Osteoblast (primary cell): ENCODE data around the gene TIMM10B. TPM values are rescaled to one million over a fixed set of nuclear protein-coding genes. Genes with fewer than 3 reads are reported as not detected.

Source experiments
- DNase-seq: peaks from one replicate; pipeline ENCODE4 v3.0.0; 2011; ENCODE audit warnings: low spot score, mixed read lengths; ENCODE audit not compliant: insufficient read length; ENCODE audit errors: missing footprints
- H2AFZ ChIP-seq: 2 replicates; pipeline ENCODE4 v1.6.0; 2011; ENCODE audit warnings: mild to moderate bottlenecking, low read length
- H3K27ac ChIP-seq: 2 replicates; pipeline ENCODE4 v1.5.1; 2011; ENCODE audit warnings: mild to moderate bottlenecking, low read depth, low read length, moderate library complexity
- H3K27me3 ChIP-seq: 2 replicates; pipeline ENCODE4 v1.6.0; 2012; ENCODE audit warnings: mild to moderate bottlenecking, control low read depth, inconsistent platforms, low read length, moderate library complexity; ENCODE audit not compliant: insufficient read depth
- H3K36me3 ChIP-seq: 2 replicates; pipeline ENCODE4 v1.5.1; 2011; ENCODE audit warnings: mild to moderate bottlenecking, low read length, control low read depth, moderate library complexity; ENCODE audit not compliant: insufficient read depth
- H3K4me1 ChIP-seq: 2 replicates; pipeline ENCODE4 v1.5.1; 2011; ENCODE audit warnings: mild to moderate bottlenecking, low read length, control low read depth, moderate library complexity; ENCODE audit not compliant: insufficient read depth
- H3K4me2 ChIP-seq: 2 replicates; pipeline ENCODE4 v1.6.0; 2011; ENCODE audit warnings: mild to moderate bottlenecking, low read length; ENCODE audit not compliant: insufficient read depth
- H3K4me3 ChIP-seq: fragments of 200-600 bp; sonication (generic); 3 replicates; pipeline ENCODE4 v1.5.1; 2012; ENCODE audit warnings: mild to moderate bottlenecking, low read length, inconsistent platforms; ENCODE audit not compliant: insufficient read depth
- H3K79me2 ChIP-seq: 2 replicates; pipeline ENCODE4 v1.6.0; 2012; ENCODE audit warnings: mild to moderate bottlenecking, low read length, control low read depth, inconsistent platforms; ENCODE audit not compliant: insufficient read depth
- H3K9me3 ChIP-seq: 2 replicates; pipeline ENCODE4 v1.5.1; 2011; ENCODE audit warnings: low read depth, low read length, control low read depth
- H4K20me1 ChIP-seq: 2 replicates; pipeline ENCODE4 v1.6.0; 2012; ENCODE audit warnings: mild to moderate bottlenecking, low read length, control low read depth; ENCODE audit not compliant: insufficient read depth
- CTCF ChIP-seq: IDR thresholded peaks from 2 replicates; pipeline ENCODE4 v1.5.1; 2011; ENCODE audit warnings: mild to moderate bottlenecking, low read depth, low read length, moderate library complexity; ENCODE audit errors: extremely low read depth
- total RNA-seq: library from RNA; depleted of rRNA; stranded (reverse); fragments of >200 nt; gene quantifications from 2 replicates; pipeline ENCODE4 v1.2.3, GENCODE V29; 2012

TIMM10B gene
- total RNA-seq, 1 donor, result 55.4 TPM

GRCh38 chr11:6497069-6497839, 16.0 kb downstream of the TIMM10B start, which contains the start of gene DNHD1:
TSS of gene DNHD1 (plus strand) at chr11:6497280. CDS start at chr11:6498216, 936 bp downstream.
- Histone ChIP-seq H3K9me3 (no peaks in the 10 kb centered on the region), H3K79me2 (no peaks in the 10 kb centered on the region), H3K27me3 (no peaks in the 10 kb centered on the region), H3K4me2 (no peak within 1 kb of the TSS), H3K4me1 (peaks cover 29% of the 10 kb centered on the region), H4K20me1 (peaks cover 3% of the 10 kb centered on the region), H3K27ac (peak within 1 kb of the TSS; percentile 43), H3K36me3 (peaks cover 18% of the 10 kb centered on the region), H3K4me3 (no peak within 1 kb of the TSS), H2AFZ (no peak within 1 kb of the TSS)
- TF ChIP-seq CTCF, result no peak
- DNase-seq, result peak; percentile 17

DNA sequence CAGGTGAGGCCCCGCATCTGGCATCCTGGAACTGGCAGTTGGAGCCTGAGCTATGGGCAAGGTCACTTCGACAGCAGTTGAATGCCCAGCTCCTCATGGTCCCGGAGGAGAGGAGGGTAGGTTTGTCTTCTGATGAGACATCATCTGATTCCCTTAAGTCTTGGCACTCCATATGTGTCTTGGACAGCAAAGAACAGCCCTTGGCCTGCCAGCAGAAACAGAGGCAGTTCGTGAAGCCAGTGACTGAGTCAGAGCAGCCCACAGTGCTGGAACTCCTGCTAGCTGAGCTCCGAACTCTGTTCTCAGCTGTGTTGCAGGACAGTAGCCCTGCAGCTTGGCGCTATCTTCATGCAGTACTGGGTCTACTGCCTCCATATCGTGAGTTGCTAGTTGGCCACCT, 16.8 kb downstream of the TIMM10B start:
- Histone ChIP-seq H3K4me3 (no peak overlapping the region), H2AFZ (no peak overlapping the region), H3K4me1 (peaks cover 32% of the 10 kb centered on the region), H3K79me2 (no peaks in the 10 kb centered on the region), H3K27me3 (no peaks in the 10 kb centered on the region), H3K27ac (peak overlapping the region; percentile 43), H3K9me3 (no peaks in the 10 kb centered on the region), H3K36me3 (peaks cover 10% of the 10 kb centered on the region), H3K4me2 (no peak overlapping the region), H4K20me1 (peaks cover 3% of the 10 kb centered on the region)
- TF ChIP-seq CTCF, result no peak
- DNase-seq, result peak; percentile 83

DNA sequence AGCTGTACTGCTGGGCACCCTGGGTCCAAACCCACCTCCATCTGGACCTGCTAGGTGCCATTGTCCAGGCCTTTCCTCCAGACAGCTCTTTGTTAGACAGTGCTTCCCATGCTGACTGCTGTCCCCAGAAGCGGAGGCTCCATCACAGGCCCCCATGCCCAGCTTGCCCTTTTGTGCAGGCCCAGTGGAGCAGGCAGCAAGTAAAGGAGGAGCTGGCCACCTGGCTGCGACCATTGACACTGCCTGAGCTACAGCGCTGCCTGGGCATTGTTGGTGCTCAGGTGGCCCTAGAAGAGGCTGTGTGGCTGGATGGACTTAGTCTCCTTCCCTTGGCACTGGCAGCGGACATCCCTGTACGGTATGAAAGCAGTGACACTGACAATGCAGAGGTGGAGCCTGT, 17.2 kb downstream of the TIMM10B start:
- Histone ChIP-seq H3K79me2 (no peaks in the 10 kb centered on the region), H4K20me1 (peaks cover 3% of the 10 kb centered on the region), H2AFZ (no peak overlapping the region), H3K4me3 (no peak overlapping the region), H3K27ac (peak overlapping the region; percentile 40), H3K4me2 (no peak overlapping the region), H3K4me1 (peaks cover 32% of the 10 kb centered on the region), H3K27me3 (no peaks in the 10 kb centered on the region), H3K36me3 (peaks cover 8% of the 10 kb centered on the region), H3K9me3 (no peaks in the 10 kb centered on the region)
- TF ChIP-seq CTCF, result no peak
- no peak for DNase-seq

GRCh38 chr11:6502382-6502781, 21.1 kb downstream of the TIMM10B start:
- Histone ChIP-seq H3K4me2 (no peak overlapping the region), H3K79me2 (no peaks in the 10 kb centered on the region), H3K27me3 (no peaks in the 10 kb centered on the region), H3K27ac (no peak overlapping the region), H3K9me3 (no peaks in the 10 kb centered on the region), H2AFZ (no peak overlapping the region), H3K4me3 (no peak overlapping the region), H4K20me1 (peaks cover 3% of the 10 kb centered on the region), H3K4me1 (peaks cover 37% of the 10 kb centered on the region), H3K36me3 (no peaks in the 10 kb centered on the region)
- TF ChIP-seq CTCF, result no peak
- no peak for DNase-seq
